NCI-H1694 (cell line): ENCODE measurements around the gene SLC47A1.

Source experiments
- DNase-seq: peaks from one replicate; lab custom pipeline; 2025; lab: John Stamatoyannopoulos, UW

SLC47A1 gene

DNA sequence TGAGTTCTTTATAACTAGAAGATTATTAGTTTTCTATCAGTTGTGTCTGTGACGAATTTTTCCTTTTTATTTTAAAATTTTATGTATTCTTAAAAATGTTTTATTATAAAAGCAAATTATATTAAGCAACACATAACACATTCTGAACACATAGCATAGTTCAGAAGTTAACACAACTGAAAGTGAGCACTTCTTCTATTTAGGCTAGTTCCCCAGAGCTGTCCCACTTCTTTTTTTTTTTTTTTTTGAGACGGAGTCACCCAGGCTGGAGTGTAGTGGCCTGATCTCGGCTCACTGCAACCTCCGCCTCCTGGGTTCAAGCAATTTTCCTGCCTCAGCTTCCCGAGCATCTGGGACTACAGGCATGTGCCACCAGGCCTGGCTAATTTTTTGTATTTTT, 77.2 kb downstream of the SLC47A1 start:
- DNase-seq: no peak

DNA sequence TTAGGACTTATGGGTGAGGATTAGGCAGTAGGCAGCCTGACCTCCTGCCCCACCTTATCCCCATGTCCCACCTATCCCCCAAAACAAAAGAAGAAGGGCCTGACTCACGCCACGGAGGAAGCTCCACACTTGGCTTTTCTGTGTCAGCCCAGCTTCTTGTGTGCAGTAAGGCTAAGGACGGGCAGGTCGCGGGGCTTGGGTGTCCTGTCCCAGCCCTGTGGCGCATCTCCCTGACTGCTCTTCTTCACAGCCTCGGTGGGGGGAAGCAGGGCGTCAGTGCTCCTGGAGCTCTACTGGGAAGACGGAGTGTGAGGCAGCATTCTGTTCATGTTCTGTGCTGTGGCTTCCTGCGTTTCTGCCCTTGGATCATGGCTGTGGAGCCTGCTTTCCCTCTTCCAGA, 80.3 kb downstream of the SLC47A1 start:
- no peak for DNase-seq

DNA sequence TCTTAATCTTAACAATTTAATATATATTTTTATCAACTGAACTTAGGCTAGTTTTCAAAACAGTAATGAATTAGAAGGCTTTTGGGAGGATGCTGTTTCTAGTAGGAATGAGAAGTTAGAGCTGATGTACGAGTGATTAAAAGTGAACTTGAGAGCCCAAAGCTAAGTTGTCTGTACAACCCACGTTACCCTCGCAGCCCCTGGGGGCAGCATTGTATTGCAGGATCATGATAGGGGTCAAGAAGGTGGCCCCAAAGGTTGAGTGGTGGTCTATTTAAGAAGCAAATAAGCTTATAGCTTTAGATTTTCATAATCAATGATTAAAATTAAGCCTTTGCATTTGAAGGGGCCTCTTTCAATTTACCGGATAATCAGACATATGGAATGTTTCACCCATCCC, 81.2 kb downstream of the SLC47A1 start:
- DNase-seq: no peak

DNA sequence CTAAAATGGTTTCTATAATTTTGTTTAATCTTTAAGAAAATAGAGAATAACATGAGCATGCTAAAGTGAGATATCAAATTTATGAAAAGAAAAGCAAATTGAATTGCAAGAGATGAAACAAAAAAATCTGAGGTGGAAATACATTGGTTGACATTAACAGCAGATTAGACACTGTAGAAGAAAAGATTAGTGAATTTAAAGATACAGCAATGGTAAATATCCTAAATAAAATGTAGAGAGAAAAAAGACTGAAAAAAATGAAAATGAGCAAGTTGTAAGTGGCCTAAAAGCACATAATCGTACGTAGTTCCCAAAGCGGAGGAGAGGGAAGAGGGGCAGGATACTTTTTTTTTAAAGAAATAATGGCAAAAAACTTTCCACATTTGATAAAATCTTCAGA, 84.4 kb downstream of the SLC47A1 start:
- no peak for DNase-seq

DNA sequence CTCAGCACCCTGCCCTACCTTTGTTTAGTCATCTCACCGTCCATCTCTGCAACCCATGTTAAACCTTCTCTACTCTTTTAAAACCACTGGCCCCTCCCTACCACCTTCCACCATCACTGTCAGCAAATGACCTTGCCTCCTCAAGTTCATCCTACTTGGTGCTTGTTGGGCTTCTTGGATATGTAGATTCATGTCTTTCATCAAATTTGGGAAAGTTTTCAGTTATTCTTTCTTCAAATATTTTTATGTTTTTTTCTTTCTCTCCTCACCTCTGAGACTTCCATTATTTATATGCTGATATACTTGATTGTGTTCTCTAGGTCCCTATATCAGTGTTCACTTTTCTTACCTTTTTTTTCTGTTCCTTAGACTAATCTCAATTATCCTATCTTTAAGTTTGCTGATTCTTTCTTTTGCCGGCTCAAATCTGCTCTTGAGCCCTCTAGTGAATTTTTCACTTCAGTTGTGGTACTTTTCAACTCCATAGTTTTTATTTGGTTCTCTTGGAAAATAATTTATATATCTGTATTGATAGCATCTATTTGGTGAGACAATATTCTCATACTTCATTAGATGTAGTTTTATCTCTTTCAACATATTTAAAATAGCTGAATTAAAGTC, 86.2 kb downstream of the SLC47A1 start:
- DNase-seq: no peak

DNA sequence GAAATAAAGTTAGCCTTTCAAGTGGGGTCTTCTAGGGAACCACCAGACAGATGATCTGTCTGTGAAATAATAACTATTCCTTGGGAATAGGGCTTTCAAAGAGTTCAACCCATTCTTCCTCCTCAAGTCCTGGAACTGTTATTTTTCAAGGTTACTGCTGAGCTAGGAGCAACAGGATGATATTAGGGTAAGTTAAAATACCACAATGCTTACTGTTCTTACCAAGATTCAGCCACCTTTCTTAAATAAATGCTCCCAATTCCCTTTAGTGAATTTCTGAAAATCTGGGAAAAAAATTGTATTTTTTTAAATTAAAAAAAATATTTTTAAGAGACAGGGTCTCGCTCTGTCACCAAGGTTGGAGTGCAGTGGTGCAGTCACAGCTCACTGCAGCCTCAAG, 88.0 kb downstream of the SLC47A1 start:
- DNase-seq: no peak

DNA sequence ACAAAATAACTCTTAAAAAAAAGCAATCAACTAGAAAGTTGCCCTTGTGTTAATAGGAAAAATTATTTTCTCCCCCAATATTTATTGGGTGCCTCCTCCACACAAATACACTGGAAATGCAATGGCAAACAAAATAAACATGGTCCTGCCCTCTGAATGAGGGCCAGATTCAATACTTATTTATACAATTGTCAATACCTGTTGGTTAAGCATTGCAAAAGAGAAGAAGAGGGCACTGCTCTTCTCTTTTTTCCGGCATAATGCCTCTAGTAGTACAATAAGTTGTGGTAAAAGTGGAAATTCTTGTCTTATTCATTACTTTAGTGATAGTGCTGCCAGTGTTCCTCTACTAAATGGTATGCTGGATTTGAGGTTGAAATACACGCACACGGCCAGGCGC, 92.4 kb downstream of the SLC47A1 start:
- no peak for DNase-seq
